Stimulated activated naive CD8-positive, alpha-beta T cell treated with anti-CD3 and anti-CD28 coated beads, Interleukin-15, amount 100 ng/mL, for 72 hours (primary cell): ENCODE measurements around the gene MBNL2.

Experiments used
- ATAC-seq: fragments of 150-1000 bp; cut with Tn5 transposase; 2 replicates; pipeline ENCODE4 v1.10.0; 2021; ENCODE audit warnings: mild to moderate bottlenecking, moderate library complexity
- DNase-seq, 2 donors: peaks; one replicate each; pipeline ENCODE4 v3.0.0; 2021 to 2022
- H3K27ac Mint-ChIP-seq, 2 donors: one replicate each; pipeline ENCODE4 v1.8.0; 2022; ENCODE audit warnings: mild to moderate bottlenecking in 2 of 2, mixed read lengths in 2 of 2, moderate library complexity in 2 of 2
- H3K27me3 Mint-ChIP-seq: one replicate; pipeline ENCODE4 v1.8.0; 2022; ENCODE audit warnings: mixed read lengths
- H3K4me1 Mint-ChIP-seq: one replicate; pipeline ENCODE4 v1.8.0; 2022; ENCODE audit warnings: mild to moderate bottlenecking, mixed read lengths
- H3K4me3 Mint-ChIP-seq, 2 donors: one replicate each; pipeline ENCODE4 v1.8.0; 2022; ENCODE audit warnings: mild to moderate bottlenecking in 2 of 2, mixed read lengths in 2 of 2, moderate library complexity in 1 of 2
- H3K9me3 Mint-ChIP-seq, 2 donors: one replicate each; pipeline ENCODE4 v1.8.0; 2022; ENCODE audit warnings: mixed read lengths in 2 of 2

MBNL2 gene

GRCh38 chr13:97221989-97222700, at the start of gene MBNL2:
MBNL2 (plus strand) TSS chr13:97222333; CDS start chr13:97276236, 53,903 bp downstream.
- H3K4me1 Mint-ChIP-seq = peaks cover 39% of the 10 kb centered on the region
- peak within 1 kb of the TSS; percentile 94 to 98 for H3K27ac Mint-ChIP-seq
- ATAC-seq (peak; percentile 99), DNase-seq (peak; percentile 76 to 87)
- no peaks in the 10 kb centered on the region for H3K9me3 Mint-ChIP-seq
- H3K27me3 Mint-ChIP-seq = no peaks in the 10 kb centered on the region
- H3K4me3 Mint-ChIP-seq = peak within 1 kb of the TSS; percentile 92

GRCh38 chr13:97174638-97175037, 47.5 kb upstream of the MBNL2 start:
- Mint-ChIP-seq H3K27me3 (peaks cover 9% of the 10 kb centered on the region), H3K4me3 (no peak overlapping the region), H3K27ac (no peak overlapping the region), H3K9me3 (peaks cover 0 to 8% of the 10 kb centered on the region in 2 donors), H3K4me1 (no peaks in the 10 kb centered on the region)
- DNase-seq (no peak), ATAC-seq (no peak)

- Mint-ChIP-seq H3K27ac (no peak overlapping the region), H3K4me1 (no peaks in the 10 kb centered on the region), H3K27me3 (peaks cover 9% of the 10 kb centered on the region), H3K4me3 (no peak overlapping the region), H3K9me3 (peaks cover 0 to 8% of the 10 kb centered on the region in 2 donors)
- ATAC-seq (no peak), DNase-seq (no peak)
Observed at GRCh38 chr13:97175041-97175440, 47.1 kb upstream of the MBNL2 start.

- Mint-ChIP-seq H3K27ac (no peak overlapping the region), H3K9me3 (peaks cover 0 to 8% of the 10 kb centered on the region in 2 donors), H3K4me3 (no peak overlapping the region), H3K27me3 (peaks cover 1% of the 10 kb centered on the region), H3K4me1 (no peaks in the 10 kb centered on the region)
- DNase-seq (no peak), ATAC-seq (no peak)
Observed at GRCh38 chr13:97179501-97179900, 42.6 kb upstream of the MBNL2 start.

- Mint-ChIP-seq H3K4me1 (no peaks in the 10 kb centered on the region), H3K9me3 (no peaks in the 10 kb centered on the region), H3K4me3 (no peak overlapping the region)
Observed at GRCh38 chr13:97182111-97182890, 39.8 kb upstream of the MBNL2 start.

GRCh38 chr13:97185291-97185690, 36.8 kb upstream of the MBNL2 start:
- DNase-seq (no peak), ATAC-seq (no peak)
- Mint-ChIP-seq H3K4me3 (no peak overlapping the region), H3K9me3 (no peaks in the 10 kb centered on the region), H3K4me1 (peaks cover 10% of the 10 kb centered on the region), H3K27me3 (no peaks in the 10 kb centered on the region), H3K27ac (no peak overlapping the region)

More at GRCh38 chr13:97182111-97182890, 39.8 kb upstream of the MBNL2 start:
- no peak overlapping the region for H3K27ac Mint-ChIP-seq
- DNase-seq (no peak), ATAC-seq (no peak)
- no peaks in the 10 kb centered on the region for H3K27me3 Mint-ChIP-seq

GRCh38 chr13:97185751-97186150, 36.4 kb upstream of the MBNL2 start:
- Mint-ChIP-seq H3K27me3 (no peaks in the 10 kb centered on the region), H3K4me1 (peaks cover 10% of the 10 kb centered on the region), H3K27ac (no peak overlapping the region), H3K9me3 (no peaks in the 10 kb centered on the region), H3K4me3 (no peak overlapping the region)
- DNase-seq (no peak), ATAC-seq (no peak)

- ATAC-seq (no peak), DNase-seq (no peak)
- Mint-ChIP-seq H3K27ac (no peak overlapping the region), H3K4me1 (peaks cover 10% of the 10 kb centered on the region), H3K4me3 (no peak overlapping the region), H3K27me3 (no peaks in the 10 kb centered on the region), H3K9me3 (no peaks in the 10 kb centered on the region)
Observed at GRCh38 chr13:97188207-97188606, 33.9 kb upstream of the MBNL2 start.

GRCh38 chr13:97189928-97190327, 32.2 kb upstream of the MBNL2 start:
- Mint-ChIP-seq H3K27ac (no peak overlapping the region), H3K4me1 (peaks cover 10% of the 10 kb centered on the region), H3K4me3 (no peak overlapping the region), H3K9me3 (no peaks in the 10 kb centered on the region), H3K27me3 (no peaks in the 10 kb centered on the region)
- no peak for ATAC-seq
- no peak for DNase-seq

GRCh38 chr13:97191142-97191541, 31.0 kb upstream of the MBNL2 start:
- ATAC-seq (no peak), DNase-seq (no peak)
- Mint-ChIP-seq H3K27me3 (no peaks in the 10 kb centered on the region), H3K9me3 (no peaks in the 10 kb centered on the region), H3K4me1 (peaks cover 10% of the 10 kb centered on the region), H3K4me3 (no peak overlapping the region), H3K27ac (no peak overlapping the region)

- Mint-ChIP-seq H3K27me3 (no peaks in the 10 kb centered on the region), H3K4me3 (no peak overlapping the region), H3K9me3 (no peaks in the 10 kb centered on the region), H3K27ac (no peak overlapping the region), H3K4me1 (peaks cover 10% of the 10 kb centered on the region)
- ATAC-seq (no peak), DNase-seq (no peak)
Observed at GRCh38 chr13:97191615-97192014, 30.5 kb upstream of the MBNL2 start.

- no peak for ATAC-seq
- no peaks in the 10 kb centered on the region for H3K9me3 Mint-ChIP-seq
- H3K27ac Mint-ChIP-seq = no peak overlapping the region
- no peaks in the 10 kb centered on the region for H3K27me3 Mint-ChIP-seq
- H3K4me3 Mint-ChIP-seq = no peak overlapping the region
- no peak for DNase-seq
- H3K4me1 Mint-ChIP-seq = peaks cover 10% of the 10 kb centered on the region
Observed at GRCh38 chr13:97192166-97192565, 30.0 kb upstream of the MBNL2 start.

- ATAC-seq (no peak), DNase-seq (no peak)
- no peak overlapping the region for H3K4me3 Mint-ChIP-seq
- H3K27me3 Mint-ChIP-seq = peaks cover 2% of the 10 kb centered on the region
- H3K27ac Mint-ChIP-seq = no peak overlapping the region
- peaks cover 5% of the 10 kb centered on the region for H3K4me1 Mint-ChIP-seq
- H3K9me3 Mint-ChIP-seq = peaks cover 2% of the 10 kb centered on the region in 2 donors
Observed at GRCh38 chr13:97193577-97193976, 28.6 kb upstream of the MBNL2 start.

- Mint-ChIP-seq H3K9me3 (peaks cover 9 to 11% of the 10 kb centered on the region in 2 donors), H3K27ac (no peak overlapping the region), H3K27me3 (peaks cover 11% of the 10 kb centered on the region), H3K4me3 (no peak overlapping the region), H3K4me1 (peaks cover 4% of the 10 kb centered on the region)
- no peak for ATAC-seq
- DNase-seq = no peak
Observed at GRCh38 chr13:97194479-97194878, 27.7 kb upstream of the MBNL2 start.

GRCh38 chr13:97196340-97196739, 25.8 kb upstream of the MBNL2 start:
- peaks cover 9 to 11% of the 10 kb centered on the region in 2 donors for H3K9me3 Mint-ChIP-seq
- DNase-seq (no peak), ATAC-seq (no peak)
- H3K27ac Mint-ChIP-seq = no peak overlapping the region
- H3K4me1 Mint-ChIP-seq = peaks cover 4% of the 10 kb centered on the region
- H3K27me3 Mint-ChIP-seq = peaks cover 11% of the 10 kb centered on the region
- H3K4me3 Mint-ChIP-seq = no peak overlapping the region

GRCh38 chr13:97198753-97199152, 23.4 kb upstream of the MBNL2 start:
- H3K4me3 Mint-ChIP-seq = no peak overlapping the region
- peaks cover 4% of the 10 kb centered on the region for H3K4me1 Mint-ChIP-seq
- no peak for DNase-seq
- H3K27me3 Mint-ChIP-seq = peaks cover 11% of the 10 kb centered on the region
- peaks cover 14 to 18% of the 10 kb centered on the region in 2 donors for H3K9me3 Mint-ChIP-seq
- no peak overlapping the region for H3K27ac Mint-ChIP-seq
- no peak for ATAC-seq
